Effector memory CD4-positive, alpha-beta T cell (primary cell): ENCODE results near the gene SCAP.
A peak's percentile ranks its signal among the peaks of the same experiment; 100 is the strongest.
"Not testable (repeated sequence)": the region's sequence is repeated elsewhere in the genome, so short reads cannot be mapped to it uniquely, and the experiment has no call there.

Experiments
- DNase-seq, 3 donors: peaks; one replicate each; pipeline ENCODE4 v3.0.0-alpha.2; 2020
- H3K27ac ChIP-seq: 2 replicates; pipeline ENCODE4 v1.7.0; 2013; ENCODE audit warnings: mild to moderate bottlenecking, low read length, moderate library complexity; ENCODE audit not compliant: insufficient read depth, poor library complexity, severe bottlenecking
- H3K27me3 ChIP-seq: replicated peaks from 2 replicates; pipeline ENCODE4 v1.7.0; 2013; ENCODE audit warnings: mild to moderate bottlenecking, low read length; ENCODE audit not compliant: insufficient read depth, control insufficient read depth, poor library complexity, severe bottlenecking
- H3K36me3 ChIP-seq: 2 replicates; pipeline ENCODE4 v1.7.0; 2013; ENCODE audit warnings: mild to moderate bottlenecking, low read length, moderate library complexity; ENCODE audit not compliant: control insufficient read depth, insufficient read depth
- H3K4me1 ChIP-seq: 2 replicates; pipeline ENCODE4 v1.7.0; 2013; ENCODE audit warnings: low read length, mild to moderate bottlenecking; ENCODE audit not compliant: control insufficient read depth, insufficient read depth, poor library complexity, severe bottlenecking
- H3K4me3 ChIP-seq: 2 replicates; pipeline ENCODE4 v1.7.0; 2013; ENCODE audit warnings: low read length, low read depth, mild to moderate bottlenecking; ENCODE audit not compliant: insufficient read depth, poor library complexity, severe bottlenecking
- H3K9me3 ChIP-seq: 2 replicates; pipeline ENCODE4 v1.7.0; 2013; ENCODE audit warnings: mild to moderate bottlenecking, low read length, moderate library complexity; ENCODE audit not compliant: control insufficient read depth

SCAP gene

DNA sequence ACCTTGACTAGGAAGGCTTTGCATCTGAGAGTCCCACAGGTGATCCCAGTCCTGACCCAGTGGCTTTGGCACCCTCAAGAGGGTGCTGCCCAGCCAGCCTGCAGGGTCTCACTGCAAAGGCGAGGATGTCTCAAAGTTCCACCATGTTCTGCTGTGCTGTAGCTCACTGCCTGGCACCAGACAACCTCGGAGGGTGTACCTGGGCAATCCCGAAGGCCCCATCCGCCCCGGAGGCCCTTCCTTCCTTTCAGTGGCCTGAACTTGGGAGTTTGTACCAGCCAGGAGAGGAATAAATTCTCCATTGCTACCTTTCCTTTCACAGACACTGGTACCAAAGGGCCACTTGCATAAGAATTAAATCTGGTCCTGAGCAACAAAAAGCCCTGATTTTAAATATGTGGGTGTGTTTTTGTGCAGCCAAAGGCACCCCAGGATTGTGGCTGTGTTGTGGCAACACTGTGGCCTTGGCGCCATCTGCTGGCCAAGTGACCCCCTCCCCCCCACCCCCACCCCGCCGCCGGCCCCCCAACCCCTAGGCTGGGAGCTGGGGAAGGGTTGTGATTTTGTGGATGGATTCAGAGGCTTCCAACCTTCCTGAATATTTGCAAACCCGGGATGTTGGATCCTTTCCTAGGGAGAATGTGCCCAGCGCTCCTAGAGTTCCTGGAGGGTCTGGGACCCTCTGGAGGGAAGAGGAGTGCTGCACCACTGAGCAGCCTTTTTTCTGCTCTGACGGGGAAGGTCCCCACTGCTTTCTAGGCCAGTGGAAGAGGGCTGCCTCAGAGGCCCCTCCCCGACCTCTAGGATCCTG is 104.6 kb downstream of the SCAP start:
- H3K27ac ChIP-seq = no peak overlapping the region
- H3K9me3 ChIP-seq = no peaks in the 10 kb centered on the region
- no peaks in the 10 kb centered on the region for H3K36me3 ChIP-seq
- peak in 1 of 3 donors; percentile 10 for DNase-seq
- H3K27me3 ChIP-seq = no peaks in the 10 kb centered on the region
- H3K4me3 ChIP-seq = no peak overlapping the region
- H3K4me1 ChIP-seq = no peaks in the 10 kb centered on the region

- not testable (repeated sequence) for H3K4me1 ChIP-seq, H3K36me3 ChIP-seq, DNase-seq, H3K27me3 ChIP-seq, H3K4me3 ChIP-seq, H3K9me3 ChIP-seq, H3K27ac ChIP-seq
Measured at GRCh38 chr3:47370020-47370419, 105.7 kb downstream of the SCAP start.

- Histone ChIP-seq H3K36me3 (no peaks in the 10 kb centered on the region), H3K4me1 (no peaks in the 10 kb centered on the region), H3K27me3 (no peaks in the 10 kb centered on the region), H3K27ac (no peak overlapping the region), H3K4me3 (no peak overlapping the region), H3K9me3 (no peaks in the 10 kb centered on the region)
- no peak for DNase-seq
Measured at GRCh38 chr3:47367631-47368030, 108.1 kb downstream of the SCAP start.

GRCh38 chr3:47366833-47367232 is 108.9 kb downstream of the SCAP start:
- H3K27me3 ChIP-seq = no peaks in the 10 kb centered on the region
- H3K9me3 ChIP-seq = no peaks in the 10 kb centered on the region
- no peaks in the 10 kb centered on the region for H3K36me3 ChIP-seq
- no peaks in the 10 kb centered on the region for H3K4me1 ChIP-seq
- no peak for DNase-seq
- no peak overlapping the region for H3K4me3 ChIP-seq
- no peak overlapping the region for H3K27ac ChIP-seq

DNA sequence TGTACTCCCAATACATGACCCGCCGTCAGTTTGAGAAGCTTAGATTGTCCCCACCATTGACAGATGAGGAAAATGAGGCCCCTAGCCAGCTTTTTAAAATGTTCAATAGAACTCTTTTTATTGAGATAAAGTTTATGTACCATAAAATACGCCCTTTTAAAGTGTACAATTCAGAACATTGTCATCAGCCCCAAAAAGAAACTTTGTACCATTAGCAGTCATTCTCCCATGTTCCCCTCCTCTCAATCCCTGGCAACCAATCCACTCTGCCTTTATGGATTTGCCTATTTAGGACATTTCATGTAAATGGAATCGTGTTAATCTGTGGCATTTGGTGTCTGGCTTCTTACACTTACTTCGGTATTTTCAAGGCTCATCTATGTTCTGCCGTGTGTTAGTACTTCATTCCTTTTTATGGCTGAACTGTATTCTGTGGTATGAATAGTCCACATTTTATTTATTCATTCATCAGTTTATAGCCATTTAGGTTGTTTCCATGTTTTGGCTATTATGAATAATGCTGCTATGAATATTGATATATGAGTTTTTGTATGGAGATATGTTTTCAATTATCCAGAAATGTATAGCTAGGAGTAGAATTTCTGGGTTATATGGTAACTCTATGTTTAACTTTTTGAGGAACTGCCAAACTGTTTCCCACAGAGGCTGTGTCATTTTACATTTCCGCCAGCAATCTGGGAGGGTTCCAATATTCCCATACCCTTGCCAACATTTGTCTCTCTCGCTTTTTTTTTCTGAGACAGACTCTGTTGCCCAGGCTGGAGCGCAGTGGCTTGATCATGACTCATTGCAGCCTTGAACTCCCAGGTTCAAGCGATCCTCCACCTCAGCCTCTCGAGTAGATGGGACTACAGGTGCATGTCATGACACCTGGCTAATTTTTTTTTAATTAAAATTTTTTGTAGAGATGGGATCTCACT is 110.3 kb downstream of the SCAP start:
- Histone ChIP-seq H3K36me3 (no peaks in the 10 kb centered on the region), H3K9me3 (no peaks in the 10 kb centered on the region), H3K4me3 (no peak overlapping the region), H3K4me1 (no peaks in the 10 kb centered on the region), H3K27me3 (no peaks in the 10 kb centered on the region), H3K27ac (no peak overlapping the region)
- no peak for DNase-seq
